ENCODE measurements around the gene ACOT7. TPM values are rescaled to one million over a fixed set of nuclear protein-coding genes. Genes with fewer than 3 reads are reported as not detected.

ACOT7 gene
- total RNA-seq, 1 experiment from 2014 or later: 151 TPM

GRCh38 chr1:6271554-6271953, 122.0 kb downstream of the ACOT7 start (continued):
- TF ChIP-seq, protein P1, sequence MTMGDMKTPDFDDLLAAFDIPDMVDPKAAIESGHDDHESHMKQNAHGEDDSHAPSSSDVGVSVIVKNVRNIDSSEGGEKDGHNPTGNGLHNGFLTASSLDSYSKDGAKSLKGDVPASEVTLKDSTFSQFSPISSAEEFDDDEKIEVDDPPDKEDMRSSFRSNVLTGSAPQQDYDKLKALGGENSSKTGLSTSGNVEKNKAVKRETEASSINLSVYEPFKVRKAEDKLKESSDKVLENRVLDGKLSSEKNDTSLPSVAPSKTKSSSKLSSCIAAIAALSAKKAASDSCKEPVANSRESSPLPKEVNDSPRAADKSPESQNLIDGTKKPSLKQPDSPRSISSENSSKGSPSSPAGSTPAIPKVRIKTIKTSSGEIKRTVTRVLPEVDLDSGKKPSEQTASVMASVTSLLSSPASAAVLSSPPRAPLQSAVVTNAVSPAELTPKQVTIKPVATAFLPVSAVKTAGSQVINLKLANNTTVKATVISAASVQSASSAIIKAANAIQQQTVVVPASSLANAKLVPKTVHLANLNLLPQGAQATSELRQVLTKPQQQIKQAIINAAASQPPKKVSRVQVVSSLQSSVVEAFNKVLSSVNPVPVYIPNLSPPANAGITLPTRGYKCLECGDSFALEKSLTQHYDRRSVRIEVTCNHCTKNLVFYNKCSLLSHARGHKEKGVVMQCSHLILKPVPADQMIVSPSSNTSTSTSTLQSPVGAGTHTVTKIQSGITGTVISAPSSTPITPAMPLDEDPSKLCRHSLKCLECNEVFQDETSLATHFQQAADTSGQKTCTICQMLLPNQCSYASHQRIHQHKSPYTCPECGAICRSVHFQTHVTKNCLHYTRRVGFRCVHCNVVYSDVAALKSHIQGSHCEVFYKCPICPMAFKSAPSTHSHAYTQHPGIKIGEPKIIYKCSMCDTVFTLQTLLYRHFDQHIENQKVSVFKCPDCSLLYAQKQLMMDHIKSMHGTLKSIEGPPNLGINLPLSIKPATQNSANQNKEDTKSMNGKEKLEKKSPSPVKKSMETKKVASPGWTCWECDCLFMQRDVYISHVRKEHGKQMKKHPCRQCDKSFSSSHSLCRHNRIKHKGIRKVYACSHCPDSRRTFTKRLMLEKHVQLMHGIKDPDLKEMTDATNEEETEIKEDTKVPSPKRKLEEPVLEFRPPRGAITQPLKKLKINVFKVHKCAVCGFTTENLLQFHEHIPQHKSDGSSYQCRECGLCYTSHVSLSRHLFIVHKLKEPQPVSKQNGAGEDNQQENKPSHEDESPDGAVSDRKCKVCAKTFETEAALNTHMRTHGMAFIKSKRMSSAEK (CRISPR knock-in tag; IDR thresholded peaks at IDR 0.05; ENCODE audit: borderline replicate concordance): no peak
- TF ChIP-seq, protein P2, sequence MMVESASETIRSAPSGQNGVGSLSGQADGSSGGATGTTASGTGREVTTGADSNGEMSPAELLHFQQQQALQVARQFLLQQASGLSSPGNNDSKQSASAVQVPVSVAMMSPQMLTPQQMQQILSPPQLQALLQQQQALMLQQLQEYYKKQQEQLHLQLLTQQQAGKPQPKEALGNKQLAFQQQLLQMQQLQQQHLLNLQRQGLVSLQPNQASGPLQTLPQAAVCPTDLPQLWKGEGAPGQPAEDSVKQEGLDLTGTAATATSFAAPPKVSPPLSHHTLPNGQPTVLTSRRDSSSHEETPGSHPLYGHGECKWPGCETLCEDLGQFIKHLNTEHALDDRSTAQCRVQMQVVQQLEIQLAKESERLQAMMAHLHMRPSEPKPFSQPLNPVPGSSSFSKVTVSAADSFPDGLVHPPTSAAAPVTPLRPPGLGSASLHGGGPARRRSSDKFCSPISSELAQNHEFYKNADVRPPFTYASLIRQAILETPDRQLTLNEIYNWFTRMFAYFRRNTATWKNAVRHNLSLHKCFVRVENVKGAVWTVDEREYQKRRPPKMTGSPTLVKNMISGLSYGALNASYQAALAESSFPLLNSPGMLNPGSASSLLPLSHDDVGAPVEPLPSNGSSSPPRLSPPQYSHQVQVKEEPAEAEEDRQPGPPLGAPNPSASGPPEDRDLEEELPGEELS (CRISPR knock-in tag; IDR thresholded peaks at IDR 0.05): no peak
- TF ChIP-seq NFYB (CRISPR knock-in tag; conservative IDR thresholded peaks at IDR 0.05; ENCODE audit: low read depth) (no peak), SMAD4 (CRISPR knock-in tag; IDR thresholded peaks at IDR 0.05) (no peak)

GRCh38 chr1:6271006-6271405, 122.6 kb downstream of the ACOT7 start:
- Mint-ChIP-seq H3K27me3 (ENCODE audit: low read depth) (no peaks in the 10 kb centered on the region), H3K9me3 (no peaks in the 10 kb centered on the region), H3K4me1 (peaks cover 13% of the 10 kb centered on the region), H3K4me3 (no peak overlapping the region), H3K36me3 (no peaks in the 10 kb centered on the region), H3K27ac (no peak overlapping the region)
- CTCF ChIA-PET: interaction anchor here (1.5 kb wide), 1 partner anchor 65 kb away, joined by 3 read pairs; no protein-coding TSS in a partner anchor
- POLR2A ChIA-PET: no interaction called here
- DNase-seq (ENCODE audit: low spot score) (no peak), ATAC-seq (no peak)
- TF ChIP-seq, protein P3, sequence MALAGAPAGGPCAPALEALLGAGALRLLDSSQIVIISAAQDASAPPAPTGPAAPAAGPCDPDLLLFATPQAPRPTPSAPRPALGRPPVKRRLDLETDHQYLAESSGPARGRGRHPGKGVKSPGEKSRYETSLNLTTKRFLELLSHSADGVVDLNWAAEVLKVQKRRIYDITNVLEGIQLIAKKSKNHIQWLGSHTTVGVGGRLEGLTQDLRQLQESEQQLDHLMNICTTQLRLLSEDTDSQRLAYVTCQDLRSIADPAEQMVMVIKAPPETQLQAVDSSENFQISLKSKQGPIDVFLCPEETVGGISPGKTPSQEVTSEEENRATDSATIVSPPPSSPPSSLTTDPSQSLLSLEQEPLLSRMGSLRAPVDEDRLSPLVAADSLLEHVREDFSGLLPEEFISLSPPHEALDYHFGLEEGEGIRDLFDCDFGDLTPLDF (CRISPR knock-in tag; IDR thresholded peaks at IDR 0.05): no peak
- TF ChIP-seq JAZF1 (CRISPR knock-in tag; IDR thresholded peaks at IDR 0.05) (no peak), TEAD1 (CRISPR knock-in tag; IDR thresholded peaks at IDR 0.05) (no peak), ZNF263 (CRISPR knock-in tag; IDR thresholded peaks at IDR 0.05; ENCODE audit: low read depth) (no peak), SOX15 (CRISPR knock-in tag; IDR thresholded peaks at IDR 0.05) (no peak), ZNF416 (CRISPR knock-in tag; IDR thresholded peaks at IDR 0.05) (no peak), PRDM15 (CRISPR knock-in tag; IDR thresholded peaks at IDR 0.05) (no peak), ZNF281 (CRISPR knock-in tag; IDR thresholded peaks at IDR 0.05) (no peak), PRRX2 (CRISPR knock-in tag; IDR thresholded peaks at IDR 0.05) (no peak), NR3C1 (CRISPR knock-in tag; conservative IDR thresholded peaks at IDR 0.05; ENCODE audit: low read depth) (no peak), ZNF219 (CRISPR knock-in tag; IDR thresholded peaks at IDR 0.05; ENCODE audit: borderline replicate concordance) (no peak), GTF2I (CRISPR knock-in tag; conservative IDR thresholded peaks at IDR 0.05) (no peak)
- TF ChIP-seq, protein P4, sequence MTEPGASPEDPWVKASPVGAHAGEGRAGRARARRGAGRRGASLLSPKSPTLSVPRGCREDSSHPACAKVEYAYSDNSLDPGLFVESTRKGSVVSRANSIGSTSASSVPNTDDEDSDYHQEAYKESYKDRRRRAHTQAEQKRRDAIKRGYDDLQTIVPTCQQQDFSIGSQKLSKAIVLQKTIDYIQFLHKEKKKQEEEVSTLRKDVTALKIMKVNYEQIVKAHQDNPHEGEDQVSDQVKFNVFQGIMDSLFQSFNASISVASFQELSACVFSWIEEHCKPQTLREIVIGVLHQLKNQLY (CRISPR knock-in tag; IDR thresholded peaks at IDR 0.05): no peak
- TF ChIP-seq, protein P5, sequence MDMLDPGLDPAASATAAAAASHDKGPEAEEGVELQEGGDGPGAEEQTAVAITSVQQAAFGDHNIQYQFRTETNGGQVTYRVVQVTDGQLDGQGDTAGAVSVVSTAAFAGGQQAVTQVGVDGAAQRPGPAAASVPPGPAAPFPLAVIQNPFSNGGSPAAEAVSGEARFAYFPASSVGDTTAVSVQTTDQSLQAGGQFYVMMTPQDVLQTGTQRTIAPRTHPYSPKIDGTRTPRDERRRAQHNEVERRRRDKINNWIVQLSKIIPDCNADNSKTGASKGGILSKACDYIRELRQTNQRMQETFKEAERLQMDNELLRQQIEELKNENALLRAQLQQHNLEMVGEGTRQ (CRISPR knock-in tag; IDR thresholded peaks at IDR 0.05): no peak
